GM21515 (cell line): ENCODE measurements around the gene FCN1.

Source experiments
- ATAC-seq: cut with Tn5 transposase; IDR thresholded peaks from one replicate; pipeline ENCODE4 v1.9.1; 2021; ENCODE audit not compliant: unreplicated experiment

Gene FCN1

DNA sequence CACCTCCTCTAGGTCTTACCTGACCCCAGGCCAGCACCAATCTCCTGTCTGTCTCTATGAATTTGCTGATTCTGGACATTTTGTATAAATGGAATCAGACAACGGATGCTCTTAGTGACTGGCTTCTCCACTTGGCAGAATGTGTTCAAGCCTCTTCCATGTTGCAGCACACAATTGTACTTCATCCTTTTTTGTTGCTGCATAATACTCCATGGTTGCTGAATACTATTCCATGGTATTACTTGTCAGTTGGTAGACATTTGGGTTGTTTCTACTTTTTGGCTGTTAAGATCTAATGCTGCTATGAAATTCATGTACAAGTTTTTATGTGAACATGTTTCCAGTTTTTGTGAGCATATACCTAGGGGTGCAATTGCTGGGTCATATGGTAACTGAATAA is 34.3 kb upstream of the FCN1 start:
- ATAC-seq = no peak

DNA sequence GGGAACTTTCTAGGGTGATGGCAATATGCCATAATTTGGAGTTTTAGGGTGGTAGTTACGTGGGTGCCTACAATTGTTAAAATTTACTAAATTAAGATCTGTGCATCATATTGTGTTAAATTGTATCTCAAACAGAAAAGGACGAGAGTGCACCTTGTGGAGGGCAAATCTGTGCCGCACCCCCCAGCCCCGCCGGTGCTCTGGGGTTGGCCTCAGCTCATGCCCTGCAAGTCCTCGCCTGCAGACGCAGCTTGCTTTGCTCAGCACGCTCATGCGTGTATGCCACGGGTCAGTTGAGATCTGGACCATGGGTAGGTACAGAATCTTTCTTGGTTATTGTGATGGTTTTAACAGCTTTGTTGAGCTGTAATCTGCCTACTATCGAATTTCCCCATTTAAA is 33.7 kb upstream of the FCN1 start:
- ATAC-seq = no peak

DNA sequence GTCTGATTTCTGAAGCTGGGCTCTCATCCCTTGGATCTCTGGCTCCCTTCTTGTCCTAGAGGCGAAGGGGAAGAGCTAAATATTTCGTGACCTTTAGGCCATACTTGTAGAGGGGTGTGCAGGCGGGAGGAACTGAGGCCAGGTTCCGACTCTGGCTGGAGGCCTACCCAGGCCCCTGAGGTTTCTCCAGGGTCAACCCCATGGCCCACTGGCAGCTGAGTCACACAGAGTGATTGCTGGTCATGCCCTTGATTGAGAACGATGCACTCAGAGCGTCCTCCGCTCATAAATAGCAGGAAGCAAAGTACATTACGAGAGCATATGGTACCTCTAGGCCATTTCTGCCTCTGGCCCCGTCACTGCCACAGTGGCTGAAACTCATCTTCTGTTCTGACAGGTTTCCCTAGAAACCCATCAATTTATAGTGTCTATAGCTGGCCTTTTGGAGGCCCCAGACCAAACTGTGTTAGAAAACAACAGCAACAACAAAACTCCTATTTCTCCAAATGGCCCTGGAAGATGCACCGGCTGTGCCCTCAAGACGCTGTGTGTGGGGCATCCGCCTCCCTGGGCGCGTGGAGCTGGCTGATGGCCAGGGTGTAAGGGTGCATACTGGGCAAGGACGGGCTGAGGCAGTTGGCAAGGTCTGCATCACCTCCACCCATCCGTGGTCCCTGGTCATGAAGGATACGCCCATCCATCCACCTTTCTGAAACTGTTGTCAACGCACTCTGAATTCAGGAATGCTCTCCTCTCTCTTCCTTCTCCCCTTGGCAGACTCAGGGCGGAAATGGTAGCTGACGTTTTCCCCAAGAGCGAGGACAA is 32.9 kb upstream of the FCN1 start:
- no peak for ATAC-seq

DNA sequence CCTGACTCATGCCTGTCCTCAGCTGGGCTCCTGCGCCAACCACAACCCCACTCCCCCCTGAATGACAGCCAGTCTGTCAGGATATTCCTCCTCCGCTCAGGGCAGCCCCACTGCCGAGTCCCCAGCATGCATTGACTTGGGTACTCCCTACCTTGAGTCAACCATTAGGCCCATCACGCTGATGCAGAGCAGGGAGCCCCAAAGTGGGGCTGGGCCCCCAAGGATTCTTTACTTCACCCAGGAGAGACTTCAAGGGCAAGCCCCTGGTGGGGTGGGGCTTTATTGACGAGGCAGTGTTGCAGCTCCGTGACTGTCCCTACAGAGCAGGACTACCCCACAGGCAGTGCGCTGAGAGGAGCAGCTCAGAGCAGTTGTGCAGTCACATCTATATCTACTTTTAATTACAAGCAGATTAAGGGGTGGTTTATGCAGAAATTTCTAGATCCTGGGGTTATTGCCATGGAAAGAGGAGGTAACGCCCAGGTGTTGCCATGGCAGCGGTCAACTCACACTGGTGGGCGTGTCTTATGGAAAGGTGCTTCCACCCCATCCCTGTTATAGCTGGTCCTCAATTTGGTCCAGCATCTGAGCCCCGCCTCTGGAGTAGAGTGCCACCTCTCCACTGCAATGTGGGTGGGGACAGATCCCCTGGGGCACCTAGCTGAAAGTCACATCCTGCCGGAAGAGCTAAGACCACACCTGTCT is 32.1 kb upstream of the FCN1 start:
- ATAC-seq = no peak

DNA sequence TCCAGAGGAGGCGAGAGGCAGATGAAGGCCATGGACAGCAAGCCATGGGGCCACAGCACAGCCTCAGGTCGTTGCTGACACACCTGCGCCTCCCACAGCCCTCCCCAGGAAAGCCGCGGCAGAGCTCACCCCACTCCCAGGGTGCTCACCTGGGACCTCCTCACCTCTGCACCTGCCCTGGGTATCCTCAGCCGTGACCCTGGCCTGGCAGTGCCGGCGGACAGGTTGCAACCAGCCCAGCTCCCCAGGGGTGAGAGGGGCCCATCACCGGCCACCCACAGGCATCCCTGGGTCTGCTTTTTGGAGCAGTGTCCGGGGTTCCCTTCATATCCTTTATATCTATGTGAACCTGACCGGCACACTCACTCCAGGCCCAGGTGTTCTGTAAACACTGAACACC is 30.4 kb upstream of the FCN1 start:
- no peak for ATAC-seq

DNA sequence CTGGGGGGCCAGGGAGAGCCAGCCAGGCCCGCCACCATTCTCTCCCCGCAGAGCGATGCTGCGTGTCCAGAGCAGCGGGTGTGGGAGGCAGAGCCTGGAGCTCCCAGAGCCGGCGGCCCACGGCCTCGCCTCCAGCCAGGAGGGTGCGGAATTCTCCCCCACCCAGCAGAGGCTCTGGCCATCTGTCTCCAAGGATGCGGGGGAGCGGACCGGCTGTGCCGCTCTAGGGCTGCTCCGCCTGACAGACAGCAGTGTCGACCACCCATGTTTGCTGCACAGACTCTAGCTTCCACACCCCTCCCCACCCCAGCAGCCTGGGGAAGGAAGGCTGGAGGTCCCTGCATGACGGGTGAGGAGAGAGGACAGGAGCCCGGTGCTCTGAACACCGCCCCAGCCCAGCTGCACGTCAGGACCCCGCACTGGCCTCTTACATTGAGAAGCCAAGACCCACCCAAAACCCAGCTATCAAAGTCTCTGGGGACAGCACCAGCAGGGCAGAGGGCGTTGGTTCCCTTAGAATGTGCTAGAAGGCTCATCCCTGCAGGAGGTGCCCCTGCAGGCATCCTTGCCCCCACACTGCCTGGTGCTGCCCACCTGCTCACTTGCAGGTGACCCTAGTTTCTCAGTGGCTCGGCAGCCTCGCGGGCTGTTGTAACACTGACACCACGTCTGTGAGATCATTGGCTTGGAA is 29.7 kb upstream of the FCN1 start:
- no peak for ATAC-seq

DNA sequence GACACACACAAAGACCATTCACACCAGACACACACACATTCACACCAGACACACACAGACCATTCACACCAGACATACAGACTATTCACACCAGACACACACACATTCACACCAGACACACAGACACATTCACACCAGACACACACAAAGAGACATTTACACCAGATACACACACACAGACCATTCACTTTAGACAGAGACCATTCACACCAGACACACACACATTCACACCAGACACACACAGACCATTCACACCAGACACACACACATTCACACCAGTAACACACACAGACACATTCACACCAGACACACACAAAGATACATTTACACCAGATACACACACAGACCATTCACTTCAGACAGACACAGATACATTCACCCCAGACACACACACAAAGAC is 29.0 kb upstream of the FCN1 start:
- no peak for ATAC-seq

DNA sequence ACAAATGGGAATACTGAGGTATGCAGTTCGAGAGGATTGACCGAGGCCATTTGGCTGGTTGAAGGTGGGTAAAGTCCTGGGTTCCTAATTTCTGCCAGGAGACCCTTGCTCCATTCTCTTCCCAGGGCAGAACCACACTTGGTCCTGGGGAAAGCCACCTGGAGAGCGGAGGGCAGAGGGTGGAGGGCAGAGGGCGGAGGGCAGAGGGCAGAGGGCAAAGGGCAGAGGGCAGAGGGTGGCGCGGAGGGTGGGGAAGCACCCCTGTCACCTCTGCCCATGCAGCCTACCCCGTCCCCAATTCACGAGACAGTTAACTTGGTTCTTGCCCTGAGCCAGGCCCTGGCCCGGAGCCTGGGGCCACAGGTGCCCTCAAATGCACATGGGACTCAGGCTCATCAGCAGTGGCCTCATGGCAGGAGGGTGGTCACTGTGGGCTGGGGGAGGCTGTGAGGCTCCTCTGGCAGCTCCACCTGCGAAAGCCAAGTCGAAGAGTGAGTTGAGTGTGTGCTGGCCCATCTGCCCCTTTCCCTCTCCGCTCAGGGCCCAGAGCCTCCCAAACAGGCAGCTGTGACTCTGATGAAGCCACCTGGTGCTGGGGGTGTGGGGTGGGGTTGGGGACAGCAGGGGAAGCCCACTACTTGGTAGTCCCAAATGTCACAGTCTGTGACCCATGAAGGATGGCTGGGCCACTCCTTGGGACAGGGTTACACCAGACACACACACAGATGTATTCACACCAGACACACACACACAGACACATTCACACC is 28.0 kb upstream of the FCN1 start:
- ATAC-seq = no peak

DNA sequence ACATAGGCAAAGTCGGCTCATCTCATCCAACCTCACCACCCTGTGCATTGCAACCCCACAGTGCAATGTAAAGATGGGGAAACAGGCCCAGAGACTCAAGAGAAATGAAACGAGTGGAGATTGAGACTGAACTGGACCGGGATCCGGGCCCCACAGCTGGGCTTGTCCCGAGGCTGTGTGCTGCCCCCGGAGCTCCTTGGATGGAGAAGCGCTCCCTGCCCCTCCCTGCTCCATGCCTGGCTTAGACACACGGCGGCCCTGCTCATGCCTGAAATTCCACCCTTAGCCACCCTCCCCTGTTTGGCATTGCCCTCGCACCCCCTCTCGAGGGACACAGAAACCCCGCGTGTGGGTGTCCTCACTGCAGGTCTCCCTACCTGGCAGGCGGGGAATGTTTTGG is 27.2 kb upstream of the FCN1 start:
- no peak for ATAC-seq

DNA sequence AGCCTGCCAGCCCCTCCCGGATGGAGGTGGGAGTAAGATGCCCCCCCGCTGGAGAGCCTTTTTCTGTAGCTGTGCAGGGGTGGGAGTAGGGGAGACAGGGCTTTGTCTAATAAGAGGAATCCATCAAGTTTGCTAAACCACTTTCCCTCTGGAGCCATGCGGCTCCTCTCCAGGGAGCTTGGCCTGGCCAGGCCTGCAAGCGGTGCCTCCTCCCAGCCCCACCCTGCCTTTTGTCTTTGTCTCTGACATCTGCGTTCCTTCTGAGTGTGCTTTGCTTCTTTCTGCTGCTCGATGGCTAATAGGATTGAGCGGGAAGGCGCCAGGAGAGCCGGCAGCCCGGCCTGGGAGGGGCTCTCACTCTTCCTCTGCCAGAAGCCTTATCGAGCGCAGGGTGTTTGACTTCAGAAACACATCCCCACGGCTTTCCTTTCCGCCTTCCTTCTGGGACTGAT is 26.7 kb upstream of the FCN1 start:
- no peak for ATAC-seq

DNA sequence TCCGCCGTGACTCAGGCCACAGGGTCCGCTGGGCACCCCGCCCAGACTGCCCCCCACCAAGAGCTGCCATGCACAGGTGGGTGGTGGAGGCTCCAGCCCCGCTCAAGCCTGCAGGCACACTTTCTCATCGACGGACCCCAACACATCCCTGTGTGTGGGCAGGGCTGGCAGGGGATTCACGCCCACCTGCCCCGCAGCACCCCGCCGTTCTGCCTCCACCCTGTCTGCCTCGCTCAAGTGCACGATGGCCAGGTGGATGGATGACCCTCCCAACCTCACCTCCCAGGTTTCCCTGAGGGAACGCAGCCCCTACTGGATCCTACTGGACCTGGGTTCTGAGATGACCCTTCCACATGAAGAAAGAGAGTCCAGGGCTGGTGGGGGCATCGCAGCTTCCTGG is 26.1 kb upstream of the FCN1 start:
- no peak for ATAC-seq

DNA sequence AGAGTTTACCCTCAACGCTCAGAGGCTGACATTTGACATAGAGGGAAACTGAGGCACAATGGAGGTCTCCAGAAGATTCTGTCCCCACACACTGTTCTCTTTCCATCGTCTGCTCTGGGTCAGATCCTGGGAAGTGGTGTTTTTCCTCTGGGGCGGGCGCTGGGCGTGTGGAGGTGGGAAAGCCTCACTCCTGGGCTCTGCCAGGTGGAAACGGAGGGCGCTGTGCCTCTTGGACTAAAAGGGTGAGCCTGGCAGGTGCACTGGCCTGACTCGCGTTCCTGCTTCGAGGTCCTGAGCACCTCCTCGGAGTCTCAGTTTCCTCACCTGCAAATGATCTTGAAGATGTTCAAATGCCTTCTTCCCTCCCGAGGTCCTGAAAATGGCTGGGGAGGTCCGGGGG is 25.7 kb upstream of the FCN1 start:
- ATAC-seq = no peak

DNA sequence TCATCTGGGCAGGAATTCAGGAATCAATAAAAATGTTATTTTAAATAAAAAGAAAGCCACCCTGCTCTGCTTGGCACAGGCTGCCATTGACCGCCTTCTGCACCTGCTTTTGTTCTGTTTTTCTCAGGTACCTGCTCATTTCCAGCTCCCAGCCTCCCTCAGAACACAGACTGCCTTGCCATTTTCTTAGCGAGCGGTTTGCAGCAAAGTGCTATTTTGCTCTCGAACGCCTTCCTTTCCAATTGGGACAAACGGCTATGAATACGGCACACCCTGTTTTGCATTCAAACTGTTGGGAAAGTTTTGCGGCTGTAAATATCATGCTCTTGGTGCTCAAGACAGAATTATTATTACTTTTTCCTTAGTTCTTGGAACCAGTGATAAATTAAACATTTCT is 25.1 kb upstream of the FCN1 start:
- no peak for ATAC-seq

DNA sequence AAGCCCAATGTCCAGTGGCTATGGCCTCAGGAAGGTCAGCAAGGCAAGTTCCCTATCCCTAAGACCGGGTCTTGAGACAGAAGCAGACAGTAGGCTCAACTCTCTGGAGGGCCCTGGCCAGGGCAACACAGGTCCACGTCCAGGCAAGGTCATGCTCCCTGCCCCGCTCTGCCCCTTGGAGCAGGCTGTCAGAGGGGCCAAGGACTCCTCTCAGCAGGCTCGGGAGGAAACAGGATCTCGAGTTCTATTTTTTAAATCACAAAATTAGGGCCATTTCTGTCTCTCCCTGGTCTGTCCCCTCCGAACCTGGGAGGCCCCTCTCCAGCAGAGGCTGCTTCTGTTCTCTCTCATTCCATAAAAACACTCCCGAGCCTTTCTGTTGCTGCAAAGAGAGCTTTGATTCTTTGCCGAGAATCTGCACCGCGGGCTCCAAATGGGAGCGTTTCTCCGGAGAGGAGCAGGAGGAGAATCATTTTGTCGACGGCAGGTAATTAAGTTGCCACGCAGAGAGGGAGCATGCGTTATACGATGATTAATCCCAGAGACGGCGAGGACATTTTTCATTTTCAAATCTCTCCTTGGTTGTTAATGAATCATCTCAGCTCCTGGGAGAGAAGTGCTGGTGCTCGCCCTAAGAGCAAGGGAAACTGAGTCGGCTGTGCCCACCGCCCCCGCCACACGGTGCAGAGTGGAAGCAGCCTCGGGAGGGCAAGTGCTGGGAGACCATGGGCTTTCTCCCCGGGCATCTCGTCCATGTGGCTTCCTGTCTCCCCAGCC is 24.5 kb upstream of the FCN1 start:
- ATAC-seq = no peak

DNA sequence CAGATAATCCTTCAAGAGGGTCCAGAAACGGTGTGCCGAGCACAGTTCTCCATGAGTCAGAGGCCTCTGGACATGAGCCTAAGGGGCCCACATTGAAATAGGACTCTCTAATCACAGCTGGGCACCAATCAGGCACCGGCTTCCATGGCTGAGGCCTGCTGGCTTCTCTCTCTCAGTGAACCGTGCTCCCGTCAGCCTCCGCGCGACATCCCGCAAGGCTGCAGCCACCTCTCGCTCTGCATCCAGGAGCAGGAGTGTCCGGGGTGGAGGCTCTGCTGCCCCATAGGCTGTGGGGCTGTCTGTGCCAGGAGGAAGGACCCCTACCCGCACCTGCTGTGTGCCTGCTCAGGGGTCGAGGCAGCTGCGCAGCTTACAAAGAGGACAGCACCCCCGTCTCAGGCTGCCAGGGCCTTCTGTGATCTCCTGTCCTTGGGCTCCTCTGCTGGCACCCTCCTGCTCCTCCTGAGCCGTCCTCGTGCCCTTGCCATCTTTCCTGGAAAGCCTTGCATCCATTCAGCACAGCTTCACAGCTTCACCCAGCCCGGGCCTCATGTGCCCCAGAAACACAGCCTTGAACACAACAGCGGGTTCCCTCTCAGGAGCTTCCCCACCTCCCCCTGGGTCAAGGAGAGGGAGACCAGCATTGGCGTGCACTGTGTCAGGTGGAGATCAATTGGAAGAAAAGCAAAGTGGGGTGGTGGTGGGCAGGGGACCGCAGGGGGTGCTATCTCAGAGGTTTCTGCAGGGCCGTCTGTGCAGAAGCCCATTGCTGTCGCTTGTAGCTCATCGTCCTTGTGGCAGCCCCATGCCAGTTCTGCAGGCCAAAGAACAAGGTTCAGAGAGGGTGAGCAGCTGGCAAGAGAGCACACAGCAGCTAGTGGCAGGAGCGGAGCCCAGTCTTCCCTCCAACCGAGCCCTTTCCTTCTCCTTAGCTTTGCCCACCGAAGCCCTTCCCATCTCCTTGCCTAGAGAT is 22.8 kb upstream of the FCN1 start:
- ATAC-seq = no peak

DNA sequence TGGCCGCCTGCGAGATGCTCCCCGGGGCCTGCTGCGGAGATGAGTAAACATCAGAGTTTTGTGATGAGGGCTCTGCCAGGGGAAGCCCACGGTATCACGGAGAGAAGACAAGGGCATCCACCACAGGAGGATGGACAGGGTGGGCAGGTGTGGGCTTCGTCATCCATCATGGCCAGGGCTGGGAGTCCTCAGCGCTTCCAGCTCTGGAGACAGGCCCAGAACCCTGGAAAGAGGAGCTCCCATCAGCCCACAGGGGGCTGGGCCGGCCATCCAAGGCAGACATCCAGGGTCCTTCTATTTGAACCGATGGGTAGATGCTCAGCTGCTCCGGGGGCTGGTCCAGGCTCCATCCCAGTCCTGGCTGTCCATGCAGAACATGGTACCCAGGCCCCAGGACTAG is 22.1 kb upstream of the FCN1 start:
- no peak for ATAC-seq

DNA sequence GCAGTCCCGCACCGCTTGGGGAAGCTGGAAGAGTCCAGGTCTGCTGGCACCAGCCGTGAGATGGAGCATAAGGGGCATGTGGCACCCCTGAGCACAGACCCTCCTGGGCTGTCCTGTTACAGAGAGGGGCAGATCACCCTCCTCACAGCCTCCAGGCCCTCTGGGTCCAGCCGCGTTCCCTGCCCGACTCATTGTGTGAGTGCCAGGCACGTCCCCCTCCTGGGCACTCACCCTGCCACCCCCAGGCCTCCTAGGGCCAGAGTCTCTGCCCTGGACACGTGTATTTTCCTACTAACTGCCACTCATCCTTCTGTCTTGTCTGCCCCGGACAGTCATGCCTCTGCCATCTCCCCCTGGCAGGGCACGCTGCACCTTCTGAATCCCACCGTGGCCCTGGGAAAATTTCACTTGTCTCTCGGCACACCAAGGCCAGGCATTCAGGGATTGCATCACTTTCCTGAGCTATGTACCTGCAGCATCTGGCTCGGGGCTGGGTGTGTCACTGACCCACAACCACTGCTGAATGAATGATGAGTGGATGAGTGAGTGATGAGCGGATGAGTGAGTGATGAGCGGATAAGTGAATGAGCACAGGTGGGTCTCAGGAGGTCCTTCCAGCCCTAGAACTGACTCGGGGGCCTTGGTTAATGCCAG is 21.5 kb upstream of the FCN1 start:
- ATAC-seq = no peak

DNA sequence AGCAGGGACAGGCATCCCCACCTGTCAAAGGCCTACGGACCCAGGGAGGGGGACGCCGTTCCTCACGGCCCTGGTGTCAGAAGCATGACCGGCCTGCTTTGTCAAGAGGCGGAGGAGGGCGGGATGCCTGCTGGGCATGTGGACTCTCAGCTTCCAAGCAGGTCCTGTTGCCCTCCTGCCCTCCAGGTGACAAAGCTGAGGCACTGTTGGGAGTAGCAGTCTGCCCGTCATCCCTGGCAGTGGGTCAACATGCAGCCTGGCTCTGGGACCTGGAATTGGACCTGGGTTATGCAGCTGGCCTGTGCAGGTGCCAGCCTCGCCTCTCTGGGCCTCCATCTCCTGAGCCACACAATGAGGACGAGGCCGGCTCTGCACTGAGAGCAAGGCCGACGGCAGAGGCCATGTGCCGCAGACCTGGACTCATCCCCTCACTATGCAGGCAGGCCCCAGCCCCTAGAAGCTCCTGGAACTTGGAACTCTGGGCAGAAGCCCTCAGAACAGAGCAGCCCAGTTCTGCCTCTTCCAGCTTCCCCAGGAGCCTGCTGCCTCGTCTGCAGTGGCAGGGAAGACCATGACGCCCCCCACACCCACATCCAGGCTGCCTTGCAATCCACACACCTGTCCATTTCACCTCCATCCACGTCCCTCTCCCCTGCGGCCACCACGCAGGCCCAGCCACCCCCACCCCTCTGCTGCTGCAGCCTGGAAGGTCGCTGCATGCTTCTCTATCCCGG is 20.8 kb upstream of the FCN1 start:
- ATAC-seq = no peak
